Spinal cord (tissue), 10 donors: ENCODE results near the gene MISFA. TPM values are rescaled to one million over a fixed set of nuclear protein-coding genes. Genes with fewer than 3 reads are reported as not detected.
"Not testable (repeated sequence)": the region's sequence is repeated elsewhere in the genome, so short reads cannot be mapped to it uniquely, and the experiment has no call there.

ENCODE experiments used
- DNase-seq, 6 donors: peaks; one replicate each; pipeline versions ENCODE4 v3.0.0 to v3.0.0-alpha.2; 2013 to 2015; ENCODE audit warnings: low spot score in 6 of 6, low read depth in 4 of 6
- H3K27ac ChIP-seq: one replicate; pipeline ENCODE4 v1.5.1; 2013; ENCODE audit warnings: low read depth, low read length, control low read depth
- H3K27me3 ChIP-seq: one replicate; pipeline ENCODE4 v1.6.1; 2013; ENCODE audit warnings: low read length; ENCODE audit not compliant: control insufficient read depth, insufficient read depth
- H3K36me3 ChIP-seq: one replicate; pipeline ENCODE4 v1.6.1; 2013; ENCODE audit warnings: low read length; ENCODE audit not compliant: control insufficient read depth, insufficient read depth
- H3K4me1 ChIP-seq: one replicate; pipeline ENCODE4 v1.6.1; 2013; ENCODE audit warnings: low read length; ENCODE audit not compliant: control insufficient read depth, insufficient read depth
- H3K4me3 ChIP-seq: one replicate; pipeline ENCODE4 v1.5.1; 2013; ENCODE audit warnings: low read depth, low read length, control low read depth
- H3K9me3 ChIP-seq: one replicate; pipeline ENCODE4 v1.6.1; 2013; ENCODE audit warnings: low read length; ENCODE audit not compliant: control insufficient read depth, insufficient read depth
- WGBS: methylation state at CpG from one replicate; pipeline ENCODE4 v1.1.5; 2013; ENCODE audit warnings: missing lambda C conversion rate; ENCODE audit not compliant: insufficient coverage; 5-methylcytosine and 5-hydroxymethylcytosine counted together
- polyA plus RNA-seq, 2 donors: library from polyadenylated mRNA; unstranded; fragments of 120-200 nt; gene quantifications; one replicate each; pipeline ENCODE4 v1.2.1, GENCODE V29; 2013; ENCODE audit not compliant: insufficient read length in 2 of 2
- total RNA-seq, 2 donors: library from RNA; depleted of rRNA in 1 of 2; stranded (reverse); fragments of 120-200 nt in 1 of 2; fragments of >200 nt in 1 of 2; gene quantifications; one replicate each; pipeline versions ENCODE4 v1.2.3 to v1.2.4, GENCODE V29; 2013 to 2014
- donor health status: healthy.

MISFA gene
- total and polyA plus RNA-seq, 4 donors = 0.69 to 7.8 (median 4.8) TPM

GRCh38 chr11:18588297-18589252 lies 11.0 kb upstream of the MISFA start, which contains the start of gene UEVLD:
Gene UEVLD, minus strand, starts transcription at chr11:18588734. Its CDS starts 80 bp downstream, at chr11:18588654.
- WGBS = under 1% methylated on average over 50 of the region's 50 CpGs
- DNase-seq = peak; percentile 81 to 96 (median 85)
- H3K27ac ChIP-seq = peak within 1 kb of the TSS; percentile 68
- peak within 1 kb of the TSS; percentile 97 for H3K4me3 ChIP-seq
- no peaks in the 10 kb centered on the region for H3K27me3 ChIP-seq
- H3K9me3 ChIP-seq = no peaks in the 10 kb centered on the region
- peaks cover 17% of the 10 kb centered on the region for H3K4me1 ChIP-seq
- no peaks in the 10 kb centered on the region for H3K36me3 ChIP-seq

- no peaks in the 10 kb centered on the region for H3K27me3 ChIP-seq
- H3K9me3 ChIP-seq = no peaks in the 10 kb centered on the region
- no peak overlapping the region for H3K4me3 ChIP-seq
- peaks cover 17% of the 10 kb centered on the region for H3K4me1 ChIP-seq
- H3K27ac ChIP-seq = no peak overlapping the region
- no peaks in the 10 kb centered on the region for H3K36me3 ChIP-seq
- WGBS = 50% methylated on average over 1 of the region's 2 CpGs
- DNase-seq = peak in 1 of 6 donors; percentile 5
Observed at GRCh38 chr11:18590571-18590970, 9.0 kb upstream of the MISFA start.

GRCh38 chr11:18594088-18594487 lies 5.5 kb upstream of the MISFA start:
- peaks cover 11% of the 10 kb centered on the region for H3K4me1 ChIP-seq
- WGBS = no CpG with 5 or more reads among the region's 5 CpGs
- H3K4me3 ChIP-seq, DNase-seq, H3K27me3 ChIP-seq, H3K27ac ChIP-seq, H3K36me3 ChIP-seq, H3K9me3 ChIP-seq: not testable (repeated sequence)

- H3K9me3 ChIP-seq = no peaks in the 10 kb centered on the region
- DNase-seq = no peak
- H3K4me3 ChIP-seq = no peak overlapping the region
- no peaks in the 10 kb centered on the region for H3K27me3 ChIP-seq
- no peaks in the 10 kb centered on the region for H3K36me3 ChIP-seq
- peaks cover 1% of the 10 kb centered on the region for H3K4me1 ChIP-seq
- WGBS = 66% methylated on average over 3 of the region's 5 CpGs
- H3K27ac ChIP-seq = no peak overlapping the region
Observed at GRCh38 chr11:18594999-18595749, 4.4 kb upstream of the MISFA start.

GRCh38 chr11:18600915-18601569 lies 1.5 kb downstream of the MISFA start:
- no peak for DNase-seq
- Histone ChIP-seq H3K27ac (no peak overlapping the region), H3K27me3 (no peaks in the 10 kb centered on the region), H3K4me1 (no peaks in the 10 kb centered on the region), H3K36me3 (no peaks in the 10 kb centered on the region), H3K4me3 (no peak overlapping the region), H3K9me3 (no peaks in the 10 kb centered on the region)
- WGBS = 100% methylated on average over 3 of the region's 4 CpGs

GRCh38 chr11:18608376-18608775 lies 8.8 kb downstream of the MISFA start:
- WGBS = 82% methylated on average over 2 of the region's 3 CpGs
- Histone ChIP-seq H3K9me3 (no peaks in the 10 kb centered on the region), H3K36me3 (peaks cover 14% of the 10 kb centered on the region), H3K4me3 (no peak overlapping the region), H3K4me1 (no peaks in the 10 kb centered on the region), H3K27me3 (no peaks in the 10 kb centered on the region), H3K27ac (no peak overlapping the region)
- DNase-seq = peak in 1 of 6 donors; percentile 55

- Histone ChIP-seq H3K27me3 (no peaks in the 10 kb centered on the region), H3K4me3 (no peak overlapping the region), H3K27ac (no peak overlapping the region), H3K4me1 (no peaks in the 10 kb centered on the region), H3K9me3 (no peaks in the 10 kb centered on the region), H3K36me3 (peaks cover 26% of the 10 kb centered on the region)
- DNase-seq = no peak
- WGBS = no CpG with 5 or more reads among the region's 2 CpGs
Observed at GRCh38 chr11:18611196-18611595, 11.6 kb downstream of the MISFA start.

GRCh38 chr11:18612394-18612793 lies 12.8 kb downstream of the MISFA start:
- H3K27ac ChIP-seq = no peak overlapping the region

GRCh38 chr11:18614667-18615066 lies 15.1 kb downstream of the MISFA start:
- H3K4me1 ChIP-seq = no peaks in the 10 kb centered on the region
- H3K4me3 ChIP-seq = no peak overlapping the region
- H3K27me3 ChIP-seq = no peaks in the 10 kb centered on the region
- WGBS = 96% methylated on average over 10 of the region's 10 CpGs
- H3K27ac ChIP-seq = no peak overlapping the region
- DNase-seq = no peak
- no peaks in the 10 kb centered on the region for H3K9me3 ChIP-seq
- peaks cover 22% of the 10 kb centered on the region for H3K36me3 ChIP-seq

More at GRCh38 chr11:18612394-18612793, 12.8 kb downstream of the MISFA start:
- Histone ChIP-seq H3K9me3 (no peaks in the 10 kb centered on the region), H3K4me3 (no peak overlapping the region), H3K36me3 (peaks cover 22% of the 10 kb centered on the region), H3K27me3 (no peaks in the 10 kb centered on the region), H3K4me1 (no peaks in the 10 kb centered on the region)
- no peak for DNase-seq
- no CpG with 5 or more reads among the region's 4 CpGs for WGBS
